ENCODE data around the gene ATIC.
A peak's percentile ranks its signal among the peaks of the same experiment; 100 is the strongest.

Gene ATIC

GRCh38 chr2:215311625-215312396, at the start of gene ATIC:
ATIC (plus strand) TSS chr2:215312059; CDS start chr2:215312143, 84 bp downstream.
- DNase-seq, result peak; percentile 96

GRCh38 chr2:215262303-215262702, 49.6 kb upstream of the ATIC start:
- DNase-seq, result no peak

- DNase-seq, result no peak
Observed at GRCh38 chr2:215262741-215263362, 49.0 kb upstream of the ATIC start.

- DNase-seq, result no peak
Observed at GRCh38 chr2:215264374-215264773, 47.5 kb upstream of the ATIC start.

- DNase-seq, result peak; percentile 66
Observed at GRCh38 chr2:215269397-215270117, 42.3 kb upstream of the ATIC start.

- no peak for DNase-seq
Observed at GRCh38 chr2:215270118-215270451, 41.8 kb upstream of the ATIC start.

- no peak for DNase-seq
Observed at GRCh38 chr2:215271446-215271845, 40.4 kb upstream of the ATIC start.

GRCh38 chr2:215272918-215273317, 38.9 kb upstream of the ATIC start:
- DNase-seq, result no peak

- no peak for DNase-seq
Observed at GRCh38 chr2:215274829-215275228, 37.0 kb upstream of the ATIC start.

- DNase-seq, result no peak
Observed at GRCh38 chr2:215275824-215276223, 36.0 kb upstream of the ATIC start.

- DNase-seq, result no peak
Observed at GRCh38 chr2:215277944-215278343, 33.9 kb upstream of the ATIC start.

- no peak for DNase-seq
Observed at GRCh38 chr2:215280326-215280725, 31.5 kb upstream of the ATIC start.

GRCh38 chr2:215283221-215283620, 28.6 kb upstream of the ATIC start:
- no peak for DNase-seq

GRCh38 chr2:215286309-215286708, 25.6 kb upstream of the ATIC start:
- no peak for DNase-seq

GRCh38 chr2:215288112-215288815, 23.6 kb upstream of the ATIC start:
- DNase-seq, result no peak

GRCh38 chr2:215290980-215291599, 20.8 kb upstream of the ATIC start:
- DNase-seq, result no peak

GRCh38 chr2:215293879-215294278, 18.0 kb upstream of the ATIC start:
- DNase-seq, result no peak

- DNase-seq, result no peak
Observed at GRCh38 chr2:215299337-215299859, 12.5 kb upstream of the ATIC start.

- DNase-seq, result no peak
Observed at GRCh38 chr2:215301994-215302393, 9.9 kb upstream of the ATIC start.

GRCh38 chr2:215311259-215311624, 617 bp upstream of the ATIC start:
- DNase-seq, result peak; percentile 33

- no peak for DNase-seq
Observed at GRCh38 chr2:215313255-215313613, 1.4 kb downstream of the ATIC start.

GRCh38 chr2:215314896-215315295, 3.0 kb downstream of the ATIC start:
- DNase-seq, result no peak

- no peak for DNase-seq
Observed at GRCh38 chr2:215315301-215315700, 3.4 kb downstream of the ATIC start.
